GM18868 (cell line): ENCODE data around the gene UBE2G1.
"Not testable (repeated sequence)": the region's sequence is repeated elsewhere in the genome, so short reads cannot be mapped to it uniquely, and the experiment has no call there.

Experiments used
- ATAC-seq: cut with Tn5 transposase; IDR thresholded peaks from one replicate; pipeline ENCODE4 v1.9.1; 2021; ENCODE audit warnings: mild to moderate bottlenecking, moderate library complexity; ENCODE audit not compliant: unreplicated experiment

Gene UBE2G1

DNA sequence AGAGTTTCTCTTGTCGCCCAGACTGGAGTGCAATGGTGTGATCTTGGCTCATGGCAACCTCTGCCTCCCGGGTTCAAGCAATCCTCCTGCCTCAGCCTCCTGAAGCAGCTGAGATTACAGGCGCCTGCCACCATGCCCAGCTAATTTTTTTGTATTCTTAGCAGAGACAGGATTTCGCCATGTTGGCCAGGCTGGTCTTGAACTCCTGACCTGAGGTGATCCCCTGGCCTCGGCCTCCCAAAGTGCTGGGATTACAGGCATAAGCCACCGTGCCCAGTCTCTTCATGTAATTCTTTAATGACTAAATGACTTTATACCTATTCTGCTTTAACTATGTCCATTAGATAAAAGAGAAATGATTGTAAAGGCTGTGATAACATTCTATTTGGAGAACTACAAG lies 111.2 kb downstream of the UBE2G1 start:
- ATAC-seq: not testable (repeated sequence)

DNA sequence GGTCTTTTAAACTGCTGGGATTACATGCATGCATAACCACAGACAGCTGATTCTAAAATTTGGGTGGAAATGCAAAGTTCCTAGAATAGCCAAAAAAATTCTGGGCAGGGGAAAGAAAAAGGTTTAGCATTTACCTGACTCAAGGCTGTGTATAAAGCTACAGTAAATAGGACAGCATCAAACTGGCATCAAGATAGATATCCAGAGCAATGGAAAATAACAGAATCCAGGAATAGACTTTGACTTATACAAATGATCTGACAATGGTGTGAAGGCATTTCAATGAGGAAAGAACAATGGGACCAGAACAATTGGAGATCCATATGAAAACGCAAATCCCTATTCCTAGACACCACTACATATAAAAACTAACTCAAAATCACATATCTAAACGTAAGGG lies 115.6 kb downstream of the UBE2G1 start:
- no peak for ATAC-seq

DNA sequence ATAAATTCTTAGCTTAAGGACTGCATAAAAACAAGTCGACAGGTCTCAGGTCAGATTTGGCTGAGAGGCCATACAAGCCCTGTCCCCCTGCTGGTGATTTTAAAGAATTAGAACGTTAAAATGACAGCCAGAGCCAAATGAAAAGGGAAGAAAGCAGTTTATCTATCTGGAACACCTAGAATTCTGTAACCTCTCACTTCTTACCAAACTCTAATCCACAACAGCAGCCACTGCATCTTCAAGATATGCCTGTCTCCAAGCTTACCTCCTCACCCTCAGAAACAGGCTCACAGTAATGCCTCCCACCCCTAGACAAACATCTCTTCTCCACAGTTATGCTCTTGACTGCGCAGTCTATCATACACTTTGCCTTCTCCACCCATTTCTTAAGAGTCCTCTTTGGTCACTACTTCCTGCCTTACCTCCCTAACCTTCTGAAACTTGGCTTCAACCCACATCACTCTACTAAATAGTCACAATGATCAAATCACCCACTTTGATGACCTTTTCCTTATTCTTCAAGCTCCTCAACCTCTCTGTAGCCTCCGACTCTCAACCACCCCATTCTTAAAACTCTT lies 116.9 kb downstream of the UBE2G1 start:
- ATAC-seq: no peak

DNA sequence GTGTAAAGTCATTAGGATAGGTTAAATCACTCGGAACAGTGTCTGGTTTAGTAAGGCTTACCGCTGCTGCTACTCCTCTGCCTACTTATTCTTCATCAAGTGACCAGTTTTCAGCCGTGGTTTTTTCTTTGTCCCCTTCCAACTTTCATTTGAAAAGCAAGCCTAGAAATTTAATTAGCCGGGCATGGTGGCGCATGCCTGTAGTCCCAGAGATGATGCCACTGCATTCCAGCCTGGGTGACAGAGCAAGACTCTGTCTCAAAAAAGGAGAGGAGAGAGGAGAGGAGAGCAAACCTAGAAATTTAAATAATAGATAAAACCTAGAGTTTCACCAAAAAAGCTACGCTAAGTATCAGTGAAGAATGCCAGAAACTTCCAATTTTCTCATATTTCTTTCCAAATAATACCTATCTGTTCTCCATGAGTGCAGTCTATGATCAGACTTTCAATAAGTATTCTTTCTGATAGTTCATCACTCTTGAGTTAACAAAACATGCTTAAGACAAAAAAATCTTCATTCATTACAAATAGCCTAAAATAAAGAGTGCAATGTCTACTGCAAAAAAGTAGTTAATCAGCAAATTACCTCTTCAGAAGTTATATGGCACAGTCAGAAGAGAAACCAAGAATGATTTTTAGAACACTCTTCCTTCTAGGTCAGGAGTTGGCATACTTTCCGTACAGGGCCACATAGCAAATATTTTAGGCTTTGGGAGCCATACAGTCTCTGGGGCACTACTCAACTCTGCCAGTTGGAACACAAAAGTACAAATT lies 117.8 kb downstream of the UBE2G1 start:
- ATAC-seq: no peak

DNA sequence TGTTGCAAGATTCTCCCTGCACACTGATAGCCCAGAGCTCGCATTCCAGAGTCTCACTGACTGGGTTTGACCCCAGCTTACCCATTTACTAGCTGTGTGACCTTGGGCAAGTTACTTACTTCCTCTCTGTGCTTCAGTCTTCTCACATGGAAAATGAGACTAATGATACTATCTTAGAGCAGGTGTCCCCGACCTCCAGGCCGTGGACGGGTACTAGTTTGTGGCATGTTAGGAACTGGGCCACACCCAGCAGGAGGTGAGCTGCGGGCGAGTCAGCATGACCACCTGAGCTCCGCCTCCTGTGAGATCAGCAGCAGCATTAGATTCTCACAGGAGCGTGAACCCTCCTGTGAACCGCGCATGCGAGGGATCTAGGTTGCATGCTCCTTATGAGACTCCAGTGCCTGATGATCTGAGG lies 118.5 kb downstream of the UBE2G1 start:
- no peak for ATAC-seq

DNA sequence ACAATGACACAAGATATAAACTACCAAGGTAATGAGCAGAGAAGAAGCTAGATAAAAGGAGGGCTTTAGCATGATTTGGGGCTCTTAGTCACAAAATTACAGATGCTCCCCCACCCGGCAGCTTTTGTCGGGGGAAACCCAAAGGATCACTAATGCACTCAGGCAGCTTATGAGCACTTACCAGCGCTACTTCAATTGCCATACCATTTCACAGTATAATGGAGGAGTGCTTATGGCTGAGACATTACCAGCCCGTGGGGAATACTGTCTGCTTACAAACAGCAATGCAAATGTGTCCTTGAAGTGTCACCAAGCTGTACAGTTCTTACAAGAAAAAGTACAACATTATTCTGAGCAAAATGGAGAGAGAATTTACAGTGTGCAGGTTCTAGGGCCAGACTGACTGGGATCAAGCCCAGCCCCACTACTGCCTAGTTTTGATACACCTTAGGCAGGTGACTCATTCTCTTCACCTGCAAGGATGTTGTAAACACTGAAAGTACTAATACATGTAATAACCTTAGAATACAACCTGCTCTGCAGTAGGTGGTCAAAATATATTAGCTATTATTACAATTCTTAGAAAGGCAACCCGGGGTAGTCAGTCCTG lies 119.0 kb downstream of the UBE2G1 start:
- ATAC-seq: no peak

DNA sequence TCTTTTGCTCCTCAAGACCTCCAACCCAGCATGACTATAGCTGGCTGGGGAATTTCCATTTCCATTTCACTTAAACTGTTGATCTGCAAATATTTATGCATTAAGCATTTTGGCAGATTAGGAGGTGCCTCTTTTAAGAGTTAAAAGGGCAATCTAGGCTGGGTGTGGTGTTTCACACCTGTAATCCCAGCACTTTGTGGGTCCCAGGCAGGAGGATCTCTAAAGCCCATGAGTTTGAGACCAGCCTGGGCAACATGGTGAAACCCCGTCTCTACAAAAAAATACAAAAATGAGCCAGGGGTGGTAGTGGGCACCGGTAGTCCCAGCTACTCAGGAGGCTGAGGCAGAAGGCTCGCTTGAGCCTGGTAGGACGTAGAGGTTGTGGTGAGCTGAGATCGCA lies 119.8 kb downstream of the UBE2G1 start:
- no peak for ATAC-seq

DNA sequence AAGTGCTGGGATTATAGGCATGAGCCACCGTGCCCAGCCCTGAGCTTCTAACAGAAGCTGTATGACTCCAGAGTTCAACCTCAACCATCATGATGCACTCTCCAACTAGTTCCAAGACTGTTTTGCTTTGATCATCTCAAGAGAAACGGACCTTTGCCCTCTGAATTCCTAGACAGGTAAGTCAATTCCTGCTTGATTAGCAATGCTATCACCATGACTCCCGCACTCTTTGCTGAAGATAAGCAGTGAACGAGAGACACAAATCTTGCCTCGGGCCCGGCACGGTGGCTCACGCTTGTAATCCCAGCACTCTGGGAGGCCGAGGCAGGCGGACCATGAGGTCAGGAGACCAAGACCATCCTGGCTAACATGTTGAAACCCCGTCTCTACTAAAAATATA lies 124.9 kb downstream of the UBE2G1 start:
- ATAC-seq: no peak

DNA sequence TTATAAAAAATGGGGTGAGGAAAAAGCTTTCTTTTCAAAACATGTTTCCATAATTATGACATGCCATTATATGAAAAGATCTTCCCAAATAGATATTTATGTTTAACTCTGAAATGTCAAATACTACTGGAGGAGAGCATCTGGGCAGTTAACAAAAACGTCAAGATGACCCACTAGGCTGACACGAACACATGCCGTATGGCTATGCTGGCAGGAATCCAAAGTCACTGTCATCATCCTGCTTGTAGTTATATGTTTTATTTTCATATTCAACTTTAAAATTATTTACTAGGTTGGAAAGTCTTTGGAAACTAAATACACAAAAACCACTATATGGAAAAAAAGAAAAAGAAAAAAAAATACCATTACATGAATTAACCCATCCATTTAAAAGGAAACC lies 130.0 kb downstream of the UBE2G1 start:
- no peak for ATAC-seq

DNA sequence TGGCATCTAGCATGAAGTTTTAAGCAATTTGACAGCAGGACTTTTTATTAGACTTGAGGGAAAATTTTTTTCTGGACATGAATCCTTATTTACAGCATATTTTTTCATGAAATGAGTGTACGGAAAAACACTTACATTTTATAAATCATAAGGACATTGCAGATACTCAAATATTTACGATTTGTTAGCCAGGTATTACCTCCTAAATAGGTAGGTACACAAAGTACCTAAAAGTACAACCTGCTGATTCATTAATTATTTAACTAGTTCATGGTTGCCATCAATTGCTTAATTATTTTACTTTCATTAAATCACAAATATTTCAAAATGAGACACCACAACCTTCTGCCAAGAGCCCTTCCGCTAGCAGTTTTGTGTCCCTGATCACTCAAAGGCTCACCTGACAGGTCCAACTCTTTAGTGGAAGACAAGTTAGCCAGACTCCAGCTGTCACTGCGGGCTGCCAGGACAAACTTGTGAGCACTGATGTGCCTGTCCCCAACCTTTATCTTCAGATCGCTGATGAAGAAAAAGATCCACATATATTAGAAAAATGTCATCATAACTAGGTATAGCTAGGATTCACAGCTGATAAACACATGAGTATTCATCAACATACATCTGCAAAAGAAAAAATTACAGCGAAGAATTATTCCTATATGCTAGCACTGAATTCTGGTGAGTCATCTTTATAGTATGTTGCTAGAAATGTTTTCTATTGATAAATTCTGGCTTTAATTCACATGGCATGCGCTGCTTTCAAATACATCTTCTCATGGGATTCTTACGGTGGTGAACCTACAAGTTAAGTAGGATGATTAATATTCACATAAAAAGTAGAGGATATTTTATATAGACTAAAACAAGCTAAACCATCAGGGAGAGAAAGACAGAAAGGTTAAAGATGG lies 130.8 kb downstream of the UBE2G1 start:
- ATAC-seq: no peak

DNA sequence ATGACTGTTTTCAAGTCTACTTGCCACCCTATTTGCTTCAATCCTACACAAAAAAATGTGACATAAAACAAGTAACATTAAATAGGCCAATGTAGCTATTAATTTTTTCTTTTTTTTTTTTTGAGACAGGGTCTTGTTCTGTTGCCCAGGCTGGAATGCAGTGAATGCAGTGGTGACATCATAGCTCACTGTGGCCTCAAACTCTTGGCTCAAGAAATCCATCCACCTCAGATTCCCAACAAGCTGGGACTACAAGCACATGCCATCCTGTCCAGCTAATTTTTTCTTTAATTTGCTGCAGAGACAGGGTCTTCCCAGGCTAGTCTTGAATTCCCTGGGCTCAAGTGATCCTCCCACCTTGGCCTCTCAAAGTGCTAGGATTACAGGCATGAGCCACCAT lies 132.1 kb downstream of the UBE2G1 start:
- no peak for ATAC-seq

DNA sequence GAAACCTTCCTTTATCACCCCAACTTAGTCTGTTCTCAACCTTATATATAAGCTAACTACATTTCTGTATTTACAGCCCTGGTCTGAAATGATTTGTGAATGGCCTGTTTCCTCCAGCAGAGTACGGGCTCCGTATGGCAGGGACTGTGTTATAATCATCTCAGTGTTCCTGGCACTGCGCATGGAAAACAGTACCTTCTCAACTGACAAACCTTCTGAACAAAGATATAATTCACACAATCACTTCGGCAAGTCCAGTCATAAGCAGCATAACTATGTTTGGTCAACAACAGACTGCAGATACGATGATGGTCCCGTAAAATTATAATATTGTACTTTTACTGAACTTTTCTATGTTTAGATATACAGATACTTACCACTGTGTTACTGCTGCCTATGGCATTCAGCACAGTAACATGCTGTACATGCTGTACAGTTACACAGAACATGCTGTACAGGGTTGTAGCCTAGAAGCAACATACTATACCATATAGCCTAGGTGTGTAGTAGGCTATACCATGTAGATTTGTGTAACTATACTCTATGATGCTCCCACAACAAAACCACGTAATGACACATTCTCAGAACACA lies 132.7 kb downstream of the UBE2G1 start:
- ATAC-seq: no peak

DNA sequence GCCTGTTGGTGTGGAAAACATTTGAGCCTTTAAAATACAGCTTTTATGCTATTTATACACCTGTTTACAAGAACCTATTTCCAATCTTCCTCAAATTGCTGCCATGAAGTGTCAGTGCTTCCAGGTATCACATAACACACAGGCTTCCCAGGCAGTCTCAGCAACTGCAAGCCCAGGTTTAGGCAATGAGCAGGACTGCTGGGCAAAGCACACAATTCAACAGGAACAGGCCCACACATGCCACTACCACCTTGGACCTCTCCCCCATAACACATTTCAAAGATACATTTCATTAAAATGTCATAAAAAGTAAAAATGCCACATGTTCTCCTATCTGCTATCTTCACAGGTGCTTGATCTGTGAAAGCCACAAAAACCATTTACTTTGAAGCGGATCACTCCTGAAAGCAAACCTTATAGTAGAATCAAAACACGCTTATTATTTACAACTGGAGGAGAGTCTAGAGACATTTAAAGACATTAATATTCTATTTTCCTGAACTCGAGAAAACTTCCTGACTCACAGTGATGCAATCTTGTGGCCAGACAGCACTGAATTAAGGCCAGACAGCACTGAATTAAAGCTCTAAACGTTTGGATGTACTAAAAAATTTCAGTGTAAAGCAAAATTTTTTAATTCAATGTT lies 134.2 kb downstream of the UBE2G1 start:
- ATAC-seq: no peak

DNA sequence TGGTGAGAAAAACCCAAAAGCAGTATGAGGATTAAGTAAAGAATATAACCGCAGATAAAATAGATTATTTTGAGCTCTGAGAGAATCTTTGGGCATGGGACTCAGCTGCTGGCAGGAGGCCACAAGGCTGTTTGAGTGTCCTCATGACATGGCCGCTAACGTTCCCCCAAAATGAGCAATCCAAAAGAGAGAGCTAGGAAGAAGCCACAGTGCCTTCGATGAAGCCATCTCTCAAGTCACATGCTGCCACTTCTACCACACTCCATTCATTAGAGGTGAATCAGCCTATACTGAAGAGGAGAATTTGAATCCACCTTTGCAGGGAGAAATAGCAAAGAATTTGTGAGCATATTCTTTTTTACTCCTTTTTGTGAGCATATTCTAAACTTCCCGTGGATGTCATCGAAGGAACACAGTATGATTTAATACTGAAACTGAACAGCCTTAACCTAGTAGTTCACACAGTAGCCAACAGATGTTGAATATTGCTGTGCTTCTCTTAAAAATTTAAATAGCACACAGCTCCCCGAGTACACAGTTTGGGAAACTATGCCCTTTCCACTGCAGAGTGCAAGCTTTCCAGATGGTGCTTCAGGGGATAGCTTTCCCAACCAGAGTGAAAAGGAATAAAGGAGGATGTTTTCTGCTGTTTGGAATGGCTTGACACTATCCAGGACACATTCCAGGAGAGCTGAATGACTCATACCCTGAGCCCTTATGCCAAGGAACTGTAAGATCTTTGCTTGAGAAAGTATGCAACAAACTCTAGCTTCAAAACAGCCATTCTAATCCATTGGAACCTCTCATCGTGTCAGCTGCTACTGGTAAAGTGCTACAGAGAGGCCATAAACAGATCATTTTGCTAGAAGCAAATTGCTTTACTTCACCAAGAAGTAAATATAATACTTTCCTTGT lies 136.6 kb downstream of the UBE2G1 start:
- ATAC-seq: no peak

DNA sequence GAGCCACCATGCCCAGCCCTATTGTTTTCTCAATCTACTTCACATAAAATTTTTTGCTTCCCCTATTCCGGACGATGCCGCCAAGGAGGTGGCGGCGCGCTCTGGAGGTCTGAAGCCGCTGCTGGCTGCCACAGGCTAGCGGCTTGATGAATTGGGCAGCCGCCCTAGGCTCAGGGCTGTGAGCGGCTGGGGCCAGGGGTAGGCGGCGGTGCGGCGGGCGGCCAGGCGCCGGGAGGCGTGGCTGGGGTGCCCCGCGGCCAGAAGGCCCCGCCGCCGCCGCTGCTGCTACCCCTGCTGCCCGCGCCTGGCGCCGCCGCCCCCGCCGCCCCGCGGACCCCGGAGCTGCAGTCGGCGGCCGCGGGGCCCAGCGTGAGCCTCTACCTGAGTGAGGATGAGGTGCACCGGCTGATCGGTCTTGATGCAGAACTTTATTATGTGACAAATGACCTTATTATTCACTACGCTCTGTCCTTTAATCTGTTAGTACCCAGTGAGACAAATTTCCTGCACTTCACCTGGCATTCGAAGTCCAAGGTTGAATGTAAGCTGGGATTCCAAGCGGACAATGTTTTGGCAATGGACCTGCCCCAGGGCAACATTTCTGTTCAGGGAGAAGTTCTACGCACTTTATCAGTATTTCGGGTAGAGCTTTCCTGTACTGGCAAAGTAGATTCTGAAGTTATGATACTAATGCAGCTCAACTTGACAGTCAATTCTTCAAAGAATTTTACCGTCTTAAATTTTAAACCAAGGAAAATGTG lies 144.4 kb downstream of the UBE2G1 start:
- no peak for ATAC-seq

DNA sequence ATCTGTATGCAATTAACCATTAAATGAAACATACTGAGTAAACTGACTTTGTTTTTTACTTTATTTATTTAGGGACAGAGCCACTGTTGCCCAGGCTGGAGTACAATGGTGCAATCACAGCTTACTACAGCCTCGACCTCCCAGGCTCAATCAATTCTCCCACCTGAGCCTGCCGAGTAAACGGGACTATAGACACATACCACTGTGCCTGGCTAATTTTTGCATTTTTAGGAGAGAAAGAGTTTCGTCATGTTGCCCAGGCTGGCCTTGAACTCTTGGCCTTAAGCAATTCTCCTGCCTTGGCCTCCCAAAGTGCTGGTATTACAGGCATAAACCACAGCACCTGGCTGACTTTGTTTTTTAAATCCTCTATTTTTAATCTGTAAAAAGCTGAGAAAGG lies 145.3 kb downstream of the UBE2G1 start:
- no peak for ATAC-seq

DNA sequence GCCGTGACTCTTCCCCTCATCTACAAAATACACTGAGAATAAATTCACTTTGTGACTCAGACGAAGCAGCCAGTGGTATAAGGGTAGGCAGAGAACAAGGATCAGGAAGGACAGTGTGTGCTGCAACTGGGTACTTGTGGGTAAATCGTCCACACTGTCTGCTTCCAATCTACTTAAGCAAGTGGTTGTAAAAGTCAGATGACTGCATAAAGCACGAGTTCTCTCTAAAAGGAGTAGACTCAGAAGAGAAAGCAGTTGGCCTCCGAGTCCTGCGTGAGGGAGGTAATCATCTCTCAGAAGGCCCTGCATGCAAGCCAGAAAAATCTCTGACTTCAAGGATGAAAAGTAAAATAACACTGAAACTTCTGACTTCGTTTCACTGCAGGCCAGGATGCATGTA lies 145.8 kb downstream of the UBE2G1 start:
- no peak for ATAC-seq
